HepG2 (cell line): ENCODE results near the gene GDI1. TPM values are rescaled to one million over a fixed set of nuclear protein-coding genes. Genes with fewer than 3 reads are reported as not detected.

Experiments used
- ARNTL ChIP-seq: sonication (generic); formaldehyde crosslinking; IDR thresholded peaks from 2 replicates; pipeline ENCODE4 v1.4.0; 2020; ENCODE audit warnings: mild to moderate bottlenecking, missing genetic modification reagents
- FOXA3 ChIP-seq: IDR thresholded peaks from 2 replicates; pipeline ENCODE4 v1.6.1; 2016; ENCODE audit warnings: missing genetic modification reagents, missing compliant biosample characterization
- HIVEP1 ChIP-seq: sonication (generic); formaldehyde crosslinking; IDR thresholded peaks from 2 replicates; pipeline ENCODE4 v1.4.0; 2020; ENCODE audit warnings: mild to moderate bottlenecking, missing genetic modification reagents
- HNF1B ChIP-seq: sonication (generic); formaldehyde crosslinking; IDR thresholded peaks from 2 replicates; pipeline ENCODE4 v1.5.1; 2020; ENCODE audit warnings: mild to moderate bottlenecking, moderate library complexity, missing genetic modification reagents
- HNF4A ChIP-seq: sonication (generic); formaldehyde crosslinking; IDR thresholded peaks from 2 replicates; pipeline ENCODE4 v1.4.0; 2020; ENCODE audit warnings: missing genetic modification reagents
- MIXL1 ChIP-seq: IDR thresholded peaks from 2 replicates; pipeline ENCODE4 v1.6.1; 2016
- NCOR1 ChIP-seq: fragments of 200-600 bp; sonication (generic); IDR thresholded peaks from 2 replicates; pipeline ENCODE4 v1.7.0; 2017; ENCODE audit warnings: antibody characterized with exemption, low read length, borderline replicate concordance
- NR2F6 ChIP-seq, 2 experiments: IDR thresholded peaks; 2 replicates each; pipeline ENCODE4 v1.6.1; 2016; ENCODE audit warnings: antibody characterized with exemption in 1 of 2, mild to moderate bottlenecking in 1 of 2
- SAP130 ChIP-seq: IDR thresholded peaks from 2 replicates; pipeline ENCODE4 v1.6.1; 2016; ENCODE audit warnings: low read depth
- SNRNP70 ChIP-seq: fragments of 200-400 bp; formaldehyde crosslinking; IDR thresholded peaks from 2 replicates; pipeline ENCODE4 v1.6.1; 2017; ENCODE audit warnings: mild to moderate bottlenecking, low read depth, low read length, moderate library complexity
- TFDP1 ChIP-seq: IDR thresholded peaks from 2 replicates; pipeline ENCODE4 v1.6.1; 2016; ENCODE audit warnings: missing compliant biosample characterization, missing genetic modification reagents, borderline replicate concordance
- TMF1 ChIP-seq: sonication (generic); formaldehyde crosslinking; IDR thresholded peaks from 2 replicates; pipeline ENCODE4 v1.8.1; 2022; ENCODE audit warnings: low read depth, missing genetic modification reagents
- ZFYVE20 ChIP-seq: sonication (generic); formaldehyde crosslinking; IDR thresholded peaks from 2 replicates; pipeline ENCODE4 v1.8.0; 2023; ENCODE audit warnings: low read depth, mild to moderate bottlenecking, moderate library complexity, missing genetic modification reagents, borderline replicate concordance
- ZMYM3 ChIP-seq: sonication (generic); formaldehyde crosslinking; IDR thresholded peaks from 2 replicates; pipeline ENCODE4 v1.5.1; 2020; ENCODE audit warnings: mild to moderate bottlenecking, missing genetic modification reagents
- ZNF142 ChIP-seq: sonication (generic); formaldehyde crosslinking; IDR thresholded peaks from 2 replicates; pipeline ENCODE4 v1.4.0; 2020; ENCODE audit warnings: missing genetic modification reagents
- ZNF256 ChIP-seq: sonication (generic); formaldehyde crosslinking; conservative IDR thresholded peaks from 2 replicates; pipeline ENCODE4 v1.4.0; 2020; ENCODE audit warnings: missing genetic modification reagents
- ZNF572 ChIP-seq: sonication (generic); formaldehyde crosslinking; IDR thresholded peaks from 2 replicates; pipeline ENCODE4 v1.5.1; 2020; ENCODE audit warnings: mild to moderate bottlenecking, missing genetic modification reagents
- polyA plus RNA-seq, 8 experiments: library from polyadenylated mRNA; depleted of rRNA in 3 of 8; stranded (reverse) in 7 of 8; unstranded in 1 of 8; fragments of >200 nt; fragmentation: Illumina TruSeq in 4 of 8; extraction: Trizol in 4 of 8; gene quantifications; 2 replicates each; pipeline versions ENCODE4 v1.2.1 to v1.2.3, GENCODE V29; 2011 to 2016; ENCODE audit warnings: low read depth in 4 of 8, missing spikeins in 1 of 8, mixed read lengths in 1 of 8; ENCODE audit not compliant: insufficient read depth in 1 of 8
- total RNA-seq, 5 experiments: library from RNA; depleted of rRNA; stranded (reverse); fragments of >200 nt; fragmentation: Illumina TruSeq; extraction: Trizol; gene quantifications; 2 replicates each; pipeline ENCODE4 v1.2.3, GENCODE V29; 2016; ENCODE audit warnings: low read depth in 1 of 5
- TF ChIP-seq, protein P1 (sequence below): sonication (generic); formaldehyde crosslinking; IDR thresholded peaks from 2 replicates; pipeline ENCODE4 v1.9.0; 2021; ENCODE audit warnings: missing genetic modification reagents, borderline replicate concordance

Gene GDI1
- total and polyA plus RNA-seq, 2 of the 13 experiments (the other 11 are each of a cell fraction or from before 2014, with no cell fraction given) = 17.4 to 105 TPM

- TF ChIP-seq HNF1B (CRISPR knock-in tag) (peak; percentile 37; the same call in 1 of the 2 replicates), MIXL1 (no peak), TFDP1 (peak; percentile 36; the same call in 1 of the 2 replicates), ZMYM3 (no peak), ZNF256 (CRISPR knock-in tag) (no peak), FOXA3 (peak; percentile 49; the same call in 1 of the 2 replicates), ARNTL (peak; percentile 69), ZFYVE20 (CRISPR knock-in tag) (no peak), HNF4A (CRISPR knock-in tag) (peak; percentile 64), NR2F6 (IDR thresholded peaks at IDR 0.05) (no peak), NR2F6 (CRISPR knock-in tag; IDR thresholded peaks at IDR 0.05) (peak; percentile 23; the same call in 1 of the 2 replicates), ZNF572 (CRISPR knock-in tag) (no peak), HIVEP1 (0 out of 2 replicates have a peak, but pooled peaks have one; percentile 43), SNRNP70 (no peak), TMF1 (CRISPR knock-in tag) (0 out of 2 replicates have a peak, but pooled peaks have one; percentile 50), NCOR1 (peak; percentile 28; the same call in 1 of the 2 replicates), ZNF142 (CRISPR knock-in tag) (no peak), SAP130 (CRISPR knock-in tag) (peak; percentile 70)
- TF ChIP-seq, protein P1, sequence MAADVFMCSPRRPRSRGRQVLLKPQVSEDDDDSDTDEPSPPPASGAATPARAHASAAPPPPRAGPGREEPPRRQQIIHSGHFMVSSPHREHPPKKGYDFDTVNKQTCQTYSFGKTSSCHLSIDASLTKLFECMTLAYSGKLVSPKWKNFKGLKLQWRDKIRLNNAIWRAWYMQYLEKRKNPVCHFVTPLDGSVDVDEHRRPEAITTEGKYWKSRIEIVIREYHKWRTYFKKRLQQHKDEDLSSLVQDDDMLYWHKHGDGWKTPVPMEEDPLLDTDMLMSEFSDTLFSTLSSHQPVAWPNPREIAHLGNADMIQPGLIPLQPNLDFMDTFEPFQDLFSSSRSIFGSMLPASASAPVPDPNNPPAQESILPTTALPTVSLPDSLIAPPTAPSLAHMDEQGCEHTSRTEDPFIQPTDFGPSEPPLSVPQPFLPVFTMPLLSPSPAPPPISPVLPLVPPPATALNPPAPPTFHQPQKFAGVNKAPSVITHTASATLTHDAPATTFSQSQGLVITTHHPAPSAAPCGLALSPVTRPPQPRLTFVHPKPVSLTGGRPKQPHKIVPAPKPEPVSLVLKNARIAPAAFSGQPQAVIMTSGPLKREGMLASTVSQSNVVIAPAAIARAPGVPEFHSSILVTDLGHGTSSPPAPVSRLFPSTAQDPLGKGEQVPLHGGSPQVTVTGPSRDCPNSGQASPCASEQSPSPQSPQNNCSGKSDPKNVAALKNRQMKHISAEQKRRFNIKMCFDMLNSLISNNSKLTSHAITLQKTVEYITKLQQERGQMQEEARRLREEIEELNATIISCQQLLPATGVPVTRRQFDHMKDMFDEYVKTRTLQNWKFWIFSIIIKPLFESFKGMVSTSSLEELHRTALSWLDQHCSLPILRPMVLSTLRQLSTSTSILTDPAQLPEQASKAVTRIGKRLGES (CRISPR knock-in tag) = no peak
Measured at GRCh38 chrX:154401045-154401799, 35.7 kb upstream of the GDI1 start (continued).
